ENCODE data around the gene SLCO1B3. TPM values are rescaled to one million over a fixed set of nuclear protein-coding genes. Genes with fewer than 3 reads are reported as not detected.

The SLCO1B3 gene
- total and polyA plus RNA-seq, 2 of the 8 experiments (the other 6 are each of a cell fraction or from before 2014, with no cell fraction given): not detected

GRCh38 chr12:20800160-20800559, 10.3 kb upstream of the SLCO1B3 start:
- Histone ChIP-seq H3K27me3 (replicated peaks in 1 of 4; ENCODE audit: control insufficient read depth in 3 of 4, extremely low read depth in 1 of 4, insufficient read depth in 3 of 4, low read length in 3 of 4) (no peaks in the 10 kb centered on the region), H4K5ac (ENCODE audit: insufficient read length, low read depth, low read length) (no peak overlapping the region), H2BK5ac (ENCODE audit: low read depth, low read length) (no peak overlapping the region), H2BK12ac (ENCODE audit: low read depth, low read length) (no peak overlapping the region), H3K23me2 (ENCODE audit: low read depth, low read length) (no peaks in the 10 kb centered on the region), H3K4me1 (replicated peaks in 1 of 4; ENCODE audit: control insufficient read depth in 3 of 4, insufficient read depth in 4 of 4, low read length in 3 of 4) (no peaks in the 10 kb centered on the region), H3K36me3 (ENCODE audit: control insufficient read depth in 2 of 4, insufficient read depth in 4 of 4, low read length in 3 of 4) (no peaks in the 10 kb centered on the region), H3K4ac (replicated peaks; ENCODE audit: insufficient read length, low read depth, low read length) (no peak overlapping the region), H2BK120ac (replicated peaks; ENCODE audit: low read depth, low read length) (no peak overlapping the region), H2AFZ (ENCODE audit: low read length) (no peak overlapping the region), H2AK5ac (ENCODE audit: low read depth, low read length) (no peak overlapping the region), H2BK15ac (ENCODE audit: low read length) (no peak overlapping the region), H3K79me2 (ENCODE audit: control insufficient read depth in 1 of 2, insufficient read depth in 2 of 2, low read length in 2 of 2) (no peaks in the 10 kb centered on the region), H4K20me1 (replicated peaks in 1 of 2; ENCODE audit: control insufficient read depth in 1 of 2, insufficient read depth in 2 of 2, low read length in 2 of 2) (no peaks in the 10 kb centered on the region), H3K9me3 (ENCODE audit: insufficient read depth in 2 of 2, low read depth in 1 of 2, low read length in 1 of 2) (no peaks in the 10 kb centered on the region), H3K27ac (ENCODE audit: low read depth, low read length) (no peak overlapping the region), H2BK20ac (ENCODE audit: low read length) (no peak overlapping the region), H3K79me1 (ENCODE audit: low read depth, low read length) (no peaks in the 10 kb centered on the region), H3K23ac (ENCODE audit: insufficient read length) (no peak overlapping the region), H3K14ac (ENCODE audit: insufficient read length) (no peak overlapping the region), H3K56ac (replicated peaks; ENCODE audit: insufficient read length, low read depth, low read length) (no peak overlapping the region), H3K18ac (ENCODE audit: extremely low read depth, low read length) (no peak overlapping the region), H3K9ac (replicated peaks in 1 of 4; ENCODE audit: extremely low read depth in 1 of 4, low read depth in 3 of 4, low read length in 3 of 4) (no peak overlapping the region), H3K4me3 (ENCODE audit: extremely low read depth in 1 of 4, insufficient read depth in 2 of 4, low read depth in 3 of 4, low read length in 4 of 4) (no peak overlapping the region), H4K8ac (ENCODE audit: extremely low read depth, insufficient read depth, low read length) (no peak overlapping the region), H3K4me2 (ENCODE audit: insufficient read depth in 1 of 2, low read depth in 2 of 2, low read length in 2 of 2) (no peak overlapping the region), H4K91ac (replicated peaks; ENCODE audit: insufficient read length, low read length) (no peak overlapping the region)
- DNase-seq (ENCODE audit: low read depth in 1 of 2, low spot score in 2 of 2) (no peak), FAIRE-seq (no peak)
- WGBS, 2 experiments (ENCODE audit: extremely low coverage in 1 of 2, insufficient coverage in 1 of 2, insufficient read length in 1 of 2, insufficient replicate concordance in 2 of 2, low coverage in 1 of 2, low lambda C conversion rate in 2 of 2, missing lambda C conversion rate in 1 of 2): 92% methylated on average over 1 of the region's 1 CpG; no CpG with 5 or more reads in 1 of the 2 experiments
- ChIA-PET CTCF (ENCODE audit: partially characterized antibody) (interaction anchor here (0.8 to 1.0 kb wide), 2 partner anchors 107 to 120 kb away, joined by 3 read pairs; no protein-coding TSS in a partner anchor), POLR2A (ENCODE audit: partially characterized antibody) (no interaction called here)
- TF ChIP-seq ATF2 (IDR thresholded peaks at IDR 0.05; ENCODE audit: low read length) (no peak), CHD2 (IDR thresholded peaks at IDR 0.05; ENCODE audit: low read length) (no peak), SIN3A (conservative IDR thresholded peaks at IDR 0.05 in 1 of 2, IDR thresholded peaks at IDR 0.05 in 1 of 2; ENCODE audit: low read depth in 1 of 2, low read length in 2 of 2) (no peak), BACH1 (IDR thresholded peaks at IDR 0.05; ENCODE audit: low read length) (no peak), NRF1 (IDR thresholded peaks at IDR 0.05; ENCODE audit: low read depth, low read length) (no peak), RXRA (IDR thresholded peaks at IDR 0.05; ENCODE audit: insufficient read depth, low read depth, low read length) (no peak), MAFK (IDR thresholded peaks at IDR 0.05; ENCODE audit: low read depth, low read length) (no peak), PHF8 (conservative IDR thresholded peaks at IDR 0.05; ENCODE audit: low read depth, low read length) (no peak), FOSL1 (IDR thresholded peaks at IDR 0.05; ENCODE audit: insufficient read depth, low read depth, low read length) (no peak), CEBPB (IDR thresholded peaks at IDR 0.05; ENCODE audit: low read depth, low read length) (no peak), EP300 (IDR thresholded peaks at IDR 0.05; ENCODE audit: borderline replicate concordance in 1 of 2, low read depth in 2 of 2, low read length in 2 of 2) (no peak), POLR2A (IDR thresholded peaks at IDR 0.05; ENCODE audit: control extremely low read depth in 1 of 2, low read depth in 2 of 2, low read length in 2 of 2) (no peak), CBX8 (IDR thresholded peaks at IDR 0.05; ENCODE audit: borderline replicate concordance, low read depth, low read length) (no peak)

Measured in H1 (cell line).